DOHH2 (cell line): ENCODE results near the gene APLF.

Experiments
- H3F3A ChIP-seq: fragments of 200-600 bp; sonication (generic), shearing (Covaris generic); 2 replicates; pipeline ENCODE4 v1.6.0; 2016; ENCODE audit warnings: antibody characterized with exemption, mild to moderate bottlenecking; ENCODE audit not compliant: control insufficient read depth, insufficient read depth
- H3K27ac ChIP-seq: fragments of 200-600 bp; sonication (generic); 2 replicates; pipeline ENCODE4 v1.5.1; 2014; ENCODE audit warnings: low read depth, mild to moderate bottlenecking, low read length, moderate library complexity
- H3K27me3 ChIP-seq: fragments of 200-600 bp; sonication (generic); 2 replicates; pipeline ENCODE4 v1.6.1; 2014; ENCODE audit warnings: mild to moderate bottlenecking, low read length, mixed read lengths; ENCODE audit not compliant: control insufficient read depth
- H3K36me3 ChIP-seq: fragments of 200-600 bp; sonication (generic); 2 replicates; pipeline ENCODE4 v1.6.1; 2014; ENCODE audit warnings: mild to moderate bottlenecking, low read length, moderate library complexity, mixed read lengths; ENCODE audit not compliant: control insufficient read depth
- H3K4me1 ChIP-seq: fragments of 200-600 bp; sonication (generic); 2 replicates; pipeline ENCODE4 v1.6.1; 2014; ENCODE audit warnings: mild to moderate bottlenecking, low read length, mixed read lengths; ENCODE audit not compliant: control insufficient read depth
- H3K4me2 ChIP-seq: fragments of 200-600 bp; sonication (generic); 2 replicates; pipeline ENCODE4 v1.6.0; 2014; ENCODE audit warnings: mild to moderate bottlenecking, low read length, moderate library complexity
- H3K4me3 ChIP-seq: fragments of 200-600 bp; sonication (generic); 2 replicates; pipeline ENCODE4 v1.5.1; 2014; ENCODE audit warnings: mild to moderate bottlenecking, low read length, mixed read lengths
- H3K79me2 ChIP-seq: fragments of 200-600 bp; sonication (generic); 2 replicates; pipeline ENCODE4 v1.6.1; 2014; ENCODE audit warnings: mild to moderate bottlenecking, low read length, mixed read lengths; ENCODE audit not compliant: control insufficient read depth
- H3K9me2 ChIP-seq: fragments of 200-600 bp; sonication (generic); replicated peaks from 2 replicates; pipeline ENCODE4 v1.6.1; 2014; ENCODE audit warnings: mild to moderate bottlenecking, low read length, mixed read lengths; ENCODE audit not compliant: control insufficient read depth
- H3K9me3 ChIP-seq: fragments of 200-600 bp; sonication (generic); 2 replicates; pipeline ENCODE4 v1.6.1; 2014; ENCODE audit warnings: antibody characterized with exemption, low read length, mixed read lengths; ENCODE audit not compliant: control insufficient read depth, insufficient read depth
- H4K20me1 ChIP-seq: fragments of 200-600 bp; sonication (generic); 2 replicates; pipeline ENCODE4 v1.6.0; 2014; ENCODE audit warnings: low read depth, mild to moderate bottlenecking, antibody characterized with exemption, low read length, moderate library complexity; ENCODE audit not compliant: control insufficient read depth, insufficient read depth
- EZH2phosphoT487 ChIP-seq: fragments of 200-600 bp; sonication (generic); IDR thresholded peaks from 2 replicates; pipeline ENCODE4 v1.6.1; 2017; ENCODE audit warnings: borderline replicate concordance, mild to moderate bottlenecking, antibody characterized with exemption, low read length, moderate library complexity, mixed read lengths
- TF ChIP-seq, protein P1 (sequence below): fragments of 200-600 bp; sonication (generic); IDR thresholded peaks from one replicate; pipeline ENCODE4 v1.5.1; 2014; ENCODE audit warnings: antibody characterized with exemption, mild to moderate bottlenecking, low read depth, low read length; ENCODE audit not compliant: poor library complexity, severe bottlenecking

APLF gene

DNA sequence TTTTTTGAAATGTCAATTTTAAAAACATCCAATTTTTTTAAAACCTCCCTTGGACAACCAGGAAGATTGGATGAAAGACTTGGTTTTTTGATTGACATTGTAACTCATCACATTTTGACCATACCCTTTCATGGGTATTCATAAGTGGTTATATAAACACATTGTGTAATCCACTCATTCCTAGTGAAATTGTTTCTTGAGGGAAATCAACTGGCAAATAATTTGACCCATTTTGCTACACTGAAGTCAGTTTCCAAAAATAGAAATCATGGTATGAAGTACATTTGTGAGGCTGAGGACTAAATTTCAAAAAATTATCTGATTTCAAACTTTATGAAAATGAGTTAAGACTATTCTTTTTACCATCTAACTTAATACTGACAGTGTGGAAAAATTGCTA lies 31.8 kb upstream of the APLF start:
- TF ChIP-seq, protein P1, sequence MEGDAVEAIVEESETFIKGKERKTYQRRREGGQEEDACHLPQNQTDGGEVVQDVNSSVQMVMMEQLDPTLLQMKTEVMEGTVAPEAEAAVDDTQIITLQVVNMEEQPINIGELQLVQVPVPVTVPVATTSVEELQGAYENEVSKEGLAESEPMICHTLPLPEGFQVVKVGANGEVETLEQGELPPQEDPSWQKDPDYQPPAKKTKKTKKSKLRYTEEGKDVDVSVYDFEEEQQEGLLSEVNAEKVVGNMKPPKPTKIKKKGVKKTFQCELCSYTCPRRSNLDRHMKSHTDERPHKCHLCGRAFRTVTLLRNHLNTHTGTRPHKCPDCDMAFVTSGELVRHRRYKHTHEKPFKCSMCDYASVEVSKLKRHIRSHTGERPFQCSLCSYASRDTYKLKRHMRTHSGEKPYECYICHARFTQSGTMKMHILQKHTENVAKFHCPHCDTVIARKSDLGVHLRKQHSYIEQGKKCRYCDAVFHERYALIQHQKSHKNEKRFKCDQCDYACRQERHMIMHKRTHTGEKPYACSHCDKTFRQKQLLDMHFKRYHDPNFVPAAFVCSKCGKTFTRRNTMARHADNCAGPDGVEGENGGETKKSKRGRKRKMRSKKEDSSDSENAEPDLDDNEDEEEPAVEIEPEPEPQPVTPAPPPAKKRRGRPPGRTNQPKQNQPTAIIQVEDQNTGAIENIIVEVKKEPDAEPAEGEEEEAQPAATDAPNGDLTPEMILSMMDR, result no peak
- TF ChIP-seq EZH2phosphoT487, result no peak
- Histone ChIP-seq H3K9me3 (peaks cover 11% of the 10 kb centered on the region; the same call in 1 of the 2 replicates), H3K79me2 (no peaks in the 10 kb centered on the region), H3K36me3 (no peaks in the 10 kb centered on the region), H3K4me1 (peaks cover 58% of the 10 kb centered on the region), H3K27me3 (no peaks in the 10 kb centered on the region), H3K9me2 (no peaks in the 10 kb centered on the region), H4K20me1 (no peaks in the 10 kb centered on the region), H3K4me2 (peak overlapping the region; percentile 49), H3K27ac (peak overlapping the region; percentile 40), H3F3A (peaks cover 14% of the 10 kb centered on the region), H3K4me3 (no peak overlapping the region; the same call in 1 of the 2 replicates)

DNA sequence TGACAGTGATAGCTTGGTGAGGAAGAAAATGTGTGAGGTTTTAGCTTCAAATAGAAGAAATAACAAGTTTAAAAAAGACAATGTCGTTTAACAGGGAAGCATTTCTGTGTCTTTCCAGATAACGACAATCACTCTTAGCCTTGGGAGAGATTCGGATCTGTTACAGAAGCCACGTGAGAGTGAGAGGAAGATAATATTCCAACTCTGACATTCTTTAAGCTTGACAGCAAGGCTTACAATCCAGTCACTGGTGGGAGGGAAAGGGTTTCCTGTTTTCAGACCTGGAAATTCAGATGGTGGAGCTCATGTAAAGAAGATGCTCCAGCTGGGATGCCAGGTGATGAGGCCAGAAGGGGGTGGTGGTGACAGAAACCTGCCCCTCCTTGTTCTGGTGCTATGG lies 31.1 kb upstream of the APLF start:
- H3K27me3 ChIP-seq, result no peaks in the 10 kb centered on the region
- H3K79me2 ChIP-seq, result no peaks in the 10 kb centered on the region
- H3K4me2 ChIP-seq, result peak overlapping the region; percentile 49
- peak overlapping the region; percentile 36 for H3K4me3 ChIP-seq
- H3K9me2 ChIP-seq, result no peaks in the 10 kb centered on the region
- H3F3A ChIP-seq, result peaks cover 14% of the 10 kb centered on the region
- peaks cover 65% of the 10 kb centered on the region for H3K4me1 ChIP-seq
- H3K9me3 ChIP-seq, result peaks cover 11% of the 10 kb centered on the region; the same call in 1 of the 2 replicates
- peak overlapping the region; percentile 40 for H3K27ac ChIP-seq
- TF ChIP-seq EZH2phosphoT487, result no peak
- TF ChIP-seq, protein P1, result no peak
- peaks cover 4% of the 10 kb centered on the region; the same call in 1 of the 2 replicates for H3K36me3 ChIP-seq
- no peaks in the 10 kb centered on the region for H4K20me1 ChIP-seq

DNA sequence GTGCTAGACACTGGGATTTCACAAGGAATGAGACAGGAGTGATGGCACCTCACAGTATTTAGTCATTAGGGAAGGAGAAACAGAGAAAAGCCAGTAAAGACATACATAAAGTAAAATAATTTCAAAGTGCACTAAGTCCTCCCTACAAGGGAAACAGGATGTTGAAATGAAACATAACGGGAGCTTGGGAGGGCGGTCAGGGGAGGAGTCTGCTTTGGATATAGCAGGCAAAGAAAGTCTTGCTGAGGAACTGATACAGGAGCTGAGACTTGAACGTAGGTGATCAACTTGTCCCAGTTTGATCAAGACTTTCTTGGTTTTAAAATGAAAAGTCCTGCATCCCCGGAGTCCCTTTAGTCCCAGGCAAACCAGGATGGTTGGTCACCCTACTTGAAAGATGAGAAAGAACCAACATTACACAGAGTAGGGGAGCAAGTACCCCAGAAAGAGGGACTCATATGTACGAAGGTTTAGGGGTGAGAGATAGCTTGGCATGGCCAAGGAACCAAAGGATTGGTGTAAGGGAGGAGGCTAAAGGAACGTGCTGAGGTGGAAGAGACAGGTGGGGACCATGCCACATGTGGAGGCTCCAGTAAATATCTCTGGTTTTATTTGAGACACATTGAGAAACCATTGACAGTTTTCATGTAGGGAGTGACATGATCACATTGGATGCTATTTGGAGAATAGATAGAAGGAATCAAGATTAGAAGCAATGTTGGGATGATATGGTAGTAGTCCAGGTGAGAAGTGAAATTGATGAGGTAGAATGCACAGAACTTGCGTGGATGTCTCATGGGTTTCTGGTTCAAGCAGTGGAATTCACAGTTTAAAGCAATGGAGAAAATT lies 28.7 kb upstream of the APLF start:
- Histone ChIP-seq H4K20me1 (no peaks in the 10 kb centered on the region), H3F3A (peaks cover 14% of the 10 kb centered on the region), H3K4me1 (peaks cover 72% of the 10 kb centered on the region), H3K36me3 (peaks cover 5% of the 10 kb centered on the region; the same call in 1 of the 2 replicates), H3K27me3 (no peaks in the 10 kb centered on the region), H3K9me3 (no peaks in the 10 kb centered on the region), H3K4me2 (peak overlapping the region; percentile 75), H3K9me2 (no peaks in the 10 kb centered on the region), H3K79me2 (no peaks in the 10 kb centered on the region), H3K27ac (peak overlapping the region; percentile 75), H3K4me3 (peak overlapping the region; percentile 60)
- TF ChIP-seq EZH2phosphoT487, result no peak
- TF ChIP-seq, protein P1, result no peak
